ENCODE results near the gene OSBPL3.

The OSBPL3 gene

DNA sequence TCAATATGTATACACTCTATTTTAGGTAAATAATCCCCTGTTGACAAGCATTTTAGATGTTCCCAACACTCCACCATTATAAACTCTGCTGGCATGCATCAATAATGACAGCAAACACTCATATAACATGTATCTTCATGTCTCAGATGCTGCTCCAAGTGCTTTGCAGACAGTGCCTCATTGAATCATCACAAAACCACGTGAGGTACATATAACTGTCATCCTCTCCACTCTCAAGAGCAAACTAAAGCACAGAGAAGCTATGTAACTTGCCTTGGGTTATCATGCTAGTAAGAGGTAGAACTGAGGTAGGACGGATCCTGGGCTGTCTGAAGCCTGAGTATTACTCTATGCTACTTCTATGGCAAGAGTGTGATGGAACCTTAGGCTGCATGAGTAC is 150.2 kb downstream of the OSBPL3 start:
- Histone ChIP-seq H3K36me3 (replicated peaks; ENCODE audit: insufficient read depth, low read length) (no peaks in the 10 kb centered on the region), H3K9me3 (replicated peaks; ENCODE audit: insufficient read depth, low read length) (no peaks in the 10 kb centered on the region), H4K20me1 (ENCODE audit: insufficient read depth, low read length) (no peaks in the 10 kb centered on the region), H3K79me2 (ENCODE audit: low read length) (no peaks in the 10 kb centered on the region), H3K4me1 (ENCODE audit: low read length) (peaks cover 33% of the 10 kb centered on the region), H3K9ac (ENCODE audit: low read length) (no peak overlapping the region), H3K27me3 (replicated peaks; ENCODE audit: insufficient read depth, low read length) (no peaks in the 10 kb centered on the region), H2AFZ (ENCODE audit: low read length) (no peak overlapping the region), H3F3A (ENCODE audit: insufficient read depth, low read length) (no peaks in the 10 kb centered on the region), H3K4me3 (ENCODE audit: low read length) (no peak overlapping the region), H3K9me2 (replicated peaks; ENCODE audit: insufficient read depth, low read length) (no peaks in the 10 kb centered on the region), H3K27ac (ENCODE audit: low read length) (no peak overlapping the region), H3K4me2 (ENCODE audit: low read depth, low read length) (no peak overlapping the region)
- DNase-seq, result no peak
- TF ChIP-seq, protein P1, sequence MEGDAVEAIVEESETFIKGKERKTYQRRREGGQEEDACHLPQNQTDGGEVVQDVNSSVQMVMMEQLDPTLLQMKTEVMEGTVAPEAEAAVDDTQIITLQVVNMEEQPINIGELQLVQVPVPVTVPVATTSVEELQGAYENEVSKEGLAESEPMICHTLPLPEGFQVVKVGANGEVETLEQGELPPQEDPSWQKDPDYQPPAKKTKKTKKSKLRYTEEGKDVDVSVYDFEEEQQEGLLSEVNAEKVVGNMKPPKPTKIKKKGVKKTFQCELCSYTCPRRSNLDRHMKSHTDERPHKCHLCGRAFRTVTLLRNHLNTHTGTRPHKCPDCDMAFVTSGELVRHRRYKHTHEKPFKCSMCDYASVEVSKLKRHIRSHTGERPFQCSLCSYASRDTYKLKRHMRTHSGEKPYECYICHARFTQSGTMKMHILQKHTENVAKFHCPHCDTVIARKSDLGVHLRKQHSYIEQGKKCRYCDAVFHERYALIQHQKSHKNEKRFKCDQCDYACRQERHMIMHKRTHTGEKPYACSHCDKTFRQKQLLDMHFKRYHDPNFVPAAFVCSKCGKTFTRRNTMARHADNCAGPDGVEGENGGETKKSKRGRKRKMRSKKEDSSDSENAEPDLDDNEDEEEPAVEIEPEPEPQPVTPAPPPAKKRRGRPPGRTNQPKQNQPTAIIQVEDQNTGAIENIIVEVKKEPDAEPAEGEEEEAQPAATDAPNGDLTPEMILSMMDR (IDR thresholded peaks at IDR 0.05; ENCODE audit: low read length), result no peak
- no peak for TF ChIP-seq EZH2phosphoT487 (IDR thresholded peaks at IDR 0.05; ENCODE audit: low read length)
- no peak for TF ChIP-seq EZH2 (optimal IDR thresholded peaks at IDR 0.05; ENCODE audit: low read depth, low read length)

DNA sequence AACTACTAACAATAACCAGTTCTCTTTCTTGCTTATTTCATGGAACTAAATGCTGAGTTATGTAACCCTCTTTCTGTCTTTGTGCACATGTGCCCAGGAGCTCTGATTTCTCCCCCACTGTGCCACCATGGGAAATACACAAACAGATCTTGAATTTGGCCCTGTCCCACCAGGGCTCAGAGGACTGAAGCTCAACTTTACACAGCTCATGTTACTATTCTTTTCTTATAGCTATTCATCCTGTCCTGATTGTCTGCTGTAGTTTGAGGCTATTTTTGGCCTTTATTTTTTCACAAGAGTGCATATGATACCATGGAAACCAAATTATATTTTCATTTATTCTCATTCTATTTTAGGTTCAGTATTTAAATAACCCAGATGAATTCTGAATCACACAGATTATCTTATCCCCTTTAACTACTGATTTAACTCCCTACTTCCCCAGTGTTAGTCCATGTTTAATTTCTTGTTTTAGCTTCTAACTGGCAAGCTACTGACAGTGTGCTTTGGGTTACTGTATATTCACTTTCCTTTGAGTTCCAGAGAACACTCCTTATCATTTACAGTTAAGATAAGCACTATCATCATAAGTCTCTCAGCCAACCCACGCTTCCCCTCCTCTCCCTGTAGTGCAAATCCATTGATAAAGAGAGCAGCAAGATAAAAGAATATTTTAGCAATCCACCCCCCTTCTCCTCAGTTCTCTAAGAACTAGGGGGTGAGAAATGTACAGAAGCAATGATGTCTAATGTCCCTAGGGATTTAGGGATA is 150.9 kb downstream of the OSBPL3 start:
- H2AFZ ChIP-seq (ENCODE audit: low read length), result no peak overlapping the region
- peak overlapping the region; percentile 0; the same call in 1 of the 2 replicates for H3K27ac ChIP-seq (ENCODE audit: low read length)
- no peak overlapping the region for H3K9ac ChIP-seq (ENCODE audit: low read length)
- H3K4me2 ChIP-seq (ENCODE audit: low read depth, low read length), result no peak overlapping the region
- H3K36me3 ChIP-seq (replicated peaks; ENCODE audit: insufficient read depth, low read length), result no peaks in the 10 kb centered on the region
- no peak overlapping the region for H3K4me3 ChIP-seq (ENCODE audit: low read length)
- no peaks in the 10 kb centered on the region for H3F3A ChIP-seq (ENCODE audit: insufficient read depth, low read length)
- no peaks in the 10 kb centered on the region for H3K79me2 ChIP-seq (ENCODE audit: low read length)
- no peaks in the 10 kb centered on the region for H3K9me2 ChIP-seq (replicated peaks; ENCODE audit: insufficient read depth, low read length)
- TF ChIP-seq EZH2phosphoT487 (IDR thresholded peaks at IDR 0.05; ENCODE audit: low read length), result no peak
- TF ChIP-seq, protein P1 (IDR thresholded peaks at IDR 0.05; ENCODE audit: low read length), result no peak
- no peak for TF ChIP-seq EZH2 (optimal IDR thresholded peaks at IDR 0.05; ENCODE audit: low read depth, low read length)
- H4K20me1 ChIP-seq (ENCODE audit: insufficient read depth, low read length), result no peaks in the 10 kb centered on the region
- H3K27me3 ChIP-seq (replicated peaks; ENCODE audit: insufficient read depth, low read length), result no peaks in the 10 kb centered on the region
- no peaks in the 10 kb centered on the region for H3K9me3 ChIP-seq (replicated peaks; ENCODE audit: insufficient read depth, low read length)
- DNase-seq, result no peak
- peaks cover 33% of the 10 kb centered on the region for H3K4me1 ChIP-seq (ENCODE audit: low read length)

DNA sequence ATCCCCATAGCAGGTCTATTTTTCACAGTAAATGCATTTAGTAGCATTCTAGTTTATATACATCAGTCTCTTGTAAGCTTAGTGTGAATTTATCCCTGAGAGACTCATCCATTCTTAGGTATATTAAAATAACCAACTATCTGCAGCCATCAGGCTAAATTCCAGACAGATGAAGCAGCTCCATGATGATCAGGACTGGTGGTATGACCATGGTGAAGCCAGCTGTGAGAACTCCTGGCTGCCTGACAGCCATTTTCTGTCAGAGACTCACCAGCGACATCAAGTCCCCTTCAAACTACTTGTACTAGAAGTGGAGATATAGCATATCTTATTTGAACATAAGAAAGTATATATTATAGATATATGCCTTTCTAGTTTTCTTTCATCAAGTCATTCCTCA is 152.4 kb downstream of the OSBPL3 start:
- Histone ChIP-seq H3K4me3 (ENCODE audit: low read length) (no peak overlapping the region), H3K9ac (ENCODE audit: low read length) (no peak overlapping the region), H2AFZ (ENCODE audit: low read length) (no peak overlapping the region), H3K27me3 (replicated peaks; ENCODE audit: insufficient read depth, low read length) (no peaks in the 10 kb centered on the region), H3K4me1 (ENCODE audit: low read length) (peaks cover 24% of the 10 kb centered on the region), H3K79me2 (ENCODE audit: low read length) (no peaks in the 10 kb centered on the region), H3K36me3 (replicated peaks; ENCODE audit: insufficient read depth, low read length) (no peaks in the 10 kb centered on the region), H4K20me1 (ENCODE audit: insufficient read depth, low read length) (no peaks in the 10 kb centered on the region), H3K4me2 (ENCODE audit: low read depth, low read length) (no peak overlapping the region), H3K27ac (ENCODE audit: low read length) (no peak overlapping the region), H3K9me2 (replicated peaks; ENCODE audit: insufficient read depth, low read length) (no peaks in the 10 kb centered on the region), H3F3A (ENCODE audit: insufficient read depth, low read length) (no peaks in the 10 kb centered on the region), H3K9me3 (replicated peaks; ENCODE audit: insufficient read depth, low read length) (no peaks in the 10 kb centered on the region)
- no peak for TF ChIP-seq EZH2phosphoT487 (IDR thresholded peaks at IDR 0.05; ENCODE audit: low read length)
- TF ChIP-seq EZH2 (optimal IDR thresholded peaks at IDR 0.05; ENCODE audit: low read depth, low read length), result no peak
- TF ChIP-seq, protein P1 (IDR thresholded peaks at IDR 0.05; ENCODE audit: low read length), result no peak
- no peak for DNase-seq

Data from MM.1S (cell line).